ENCODE data around the gene POR. TPM values are rescaled to one million over a fixed set of nuclear protein-coding genes. Genes with fewer than 3 reads are reported as not detected.

POR gene
- polyA plus RNA-seq, 1 donor from 2014 or later: 61.2 TPM

DNA sequence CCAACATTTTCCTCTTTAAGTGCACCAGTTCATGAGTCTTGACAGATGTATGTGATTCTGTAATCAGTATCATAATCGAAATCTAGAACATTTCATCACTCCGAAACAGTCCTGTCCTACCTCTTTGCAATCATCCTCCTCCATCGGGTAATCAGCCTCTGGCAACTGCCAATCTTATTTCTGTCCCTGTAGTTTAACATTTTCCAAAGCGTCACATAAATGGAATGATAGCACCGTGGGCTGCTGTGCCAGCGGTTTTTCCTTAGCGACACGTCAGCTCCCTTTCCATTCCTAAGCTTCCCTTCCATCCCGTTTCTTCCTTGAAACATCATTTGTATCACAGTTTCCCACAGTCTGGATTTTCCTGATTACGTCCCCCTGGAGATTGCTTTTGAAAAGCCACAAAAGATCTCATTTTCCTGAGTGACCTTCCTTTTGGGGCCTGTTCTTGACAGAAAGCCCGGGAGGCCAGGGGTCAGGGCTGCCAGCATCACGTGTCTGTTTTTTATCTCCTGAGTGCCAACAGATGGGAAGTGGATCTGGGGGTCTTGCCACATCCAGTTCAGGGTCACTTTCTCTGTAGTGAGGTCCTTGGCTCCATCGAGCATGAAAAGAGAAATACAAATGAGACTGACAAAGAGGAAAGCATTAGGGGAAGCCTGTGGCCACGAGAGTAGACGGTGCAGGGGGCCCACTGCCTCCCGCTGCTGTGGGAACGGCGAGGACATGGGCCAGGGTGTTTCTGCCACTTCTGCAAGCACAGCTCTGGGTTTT is 47.8 kb downstream of the POR start:
- Histone ChIP-seq H3K27ac (ENCODE audit: low read length) (peak overlapping the region; percentile 79), H2AFZ (ENCODE audit: low read depth, low read length) (no peak overlapping the region)

DNA sequence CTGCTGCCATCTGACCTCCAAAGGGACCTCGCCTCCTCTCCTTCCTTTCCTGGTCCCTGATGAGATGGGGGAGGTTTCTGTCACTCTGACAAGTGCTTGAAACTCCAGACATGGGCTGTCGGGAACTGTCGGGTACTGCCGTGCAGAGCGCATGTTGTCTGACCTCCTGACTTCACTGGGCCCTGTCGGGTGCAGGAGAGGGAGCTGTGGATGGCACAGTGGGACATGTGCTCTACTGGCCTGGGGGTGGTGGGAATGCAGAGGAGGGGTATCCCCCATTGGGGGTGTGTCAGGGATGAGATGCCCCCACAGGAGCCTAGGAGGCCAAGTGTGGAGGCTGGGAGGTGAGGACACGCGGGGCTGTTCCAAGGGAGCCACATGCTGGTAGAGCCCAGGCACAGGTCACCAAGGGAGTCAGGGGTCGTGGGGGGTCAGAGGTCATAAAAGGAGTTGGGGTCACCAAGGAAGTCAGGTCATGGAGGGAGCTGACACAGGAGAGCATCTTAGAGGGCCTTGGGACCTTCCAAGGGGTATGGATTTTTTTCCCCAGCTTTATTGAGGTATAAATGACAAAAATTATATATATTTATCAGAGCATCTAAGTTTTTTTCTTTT is 48.5 kb downstream of the POR start:
- Histone ChIP-seq H3K9me3 (ENCODE audit: low read length) (no peaks in the 10 kb centered on the region), H3K4me2 (ENCODE audit: low read length) (no peak overlapping the region), H3K4me3 (ENCODE audit: low read length) (peak overlapping the region; percentile 40), H3K79me2 (replicated peaks; ENCODE audit: insufficient read depth, low read length) (no peaks in the 10 kb centered on the region), H3K27me3 (ENCODE audit: insufficient read depth, low read depth, low read length) (no peaks in the 10 kb centered on the region), H3F3A (ENCODE audit: insufficient read depth, low read length, poor library complexity, severe bottlenecking) (no peaks in the 10 kb centered on the region), H3K9me2 (ENCODE audit: insufficient read depth, low read length) (no peaks in the 10 kb centered on the region), H3K9ac (ENCODE audit: low read length) (peak overlapping the region; percentile 54), H4K20me1 (ENCODE audit: insufficient read depth) (no peaks in the 10 kb centered on the region), H3K36me3 (ENCODE audit: insufficient read depth, low read length) (no peaks in the 10 kb centered on the region), H2AFZ (ENCODE audit: low read depth, low read length) (no peak overlapping the region), H3K27ac (ENCODE audit: low read length) (peak overlapping the region; percentile 79)
- TF ChIP-seq EP300 (conservative IDR thresholded peaks at IDR 0.05; ENCODE audit: poor library complexity, severe bottlenecking) (no peak), RAD21 (conservative IDR thresholded peaks at IDR 0.05) (no peak), SMC3 (conservative IDR thresholded peaks at IDR 0.05; ENCODE audit: poor library complexity) (no peak), POLR2AphosphoS5 (IDR thresholded peaks at IDR 0.05) (no peak), EZH2 (IDR thresholded peaks at IDR 0.05; ENCODE audit: borderline replicate concordance, insufficient read depth, low read length, poor library complexity, severe bottlenecking) (no peak), MXI1 (conservative IDR thresholded peaks at IDR 0.05; ENCODE audit: poor library complexity, severe bottlenecking) (no peak), TAF1 (IDR thresholded peaks at IDR 0.05; ENCODE audit: low read depth) (no peak)
- TF ChIP-seq, protein P1, sequence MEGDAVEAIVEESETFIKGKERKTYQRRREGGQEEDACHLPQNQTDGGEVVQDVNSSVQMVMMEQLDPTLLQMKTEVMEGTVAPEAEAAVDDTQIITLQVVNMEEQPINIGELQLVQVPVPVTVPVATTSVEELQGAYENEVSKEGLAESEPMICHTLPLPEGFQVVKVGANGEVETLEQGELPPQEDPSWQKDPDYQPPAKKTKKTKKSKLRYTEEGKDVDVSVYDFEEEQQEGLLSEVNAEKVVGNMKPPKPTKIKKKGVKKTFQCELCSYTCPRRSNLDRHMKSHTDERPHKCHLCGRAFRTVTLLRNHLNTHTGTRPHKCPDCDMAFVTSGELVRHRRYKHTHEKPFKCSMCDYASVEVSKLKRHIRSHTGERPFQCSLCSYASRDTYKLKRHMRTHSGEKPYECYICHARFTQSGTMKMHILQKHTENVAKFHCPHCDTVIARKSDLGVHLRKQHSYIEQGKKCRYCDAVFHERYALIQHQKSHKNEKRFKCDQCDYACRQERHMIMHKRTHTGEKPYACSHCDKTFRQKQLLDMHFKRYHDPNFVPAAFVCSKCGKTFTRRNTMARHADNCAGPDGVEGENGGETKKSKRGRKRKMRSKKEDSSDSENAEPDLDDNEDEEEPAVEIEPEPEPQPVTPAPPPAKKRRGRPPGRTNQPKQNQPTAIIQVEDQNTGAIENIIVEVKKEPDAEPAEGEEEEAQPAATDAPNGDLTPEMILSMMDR (IDR thresholded peaks at IDR 0.05; ENCODE audit: poor library complexity, severe bottlenecking): no peak
- TF ChIP-seq, protein P2, sequence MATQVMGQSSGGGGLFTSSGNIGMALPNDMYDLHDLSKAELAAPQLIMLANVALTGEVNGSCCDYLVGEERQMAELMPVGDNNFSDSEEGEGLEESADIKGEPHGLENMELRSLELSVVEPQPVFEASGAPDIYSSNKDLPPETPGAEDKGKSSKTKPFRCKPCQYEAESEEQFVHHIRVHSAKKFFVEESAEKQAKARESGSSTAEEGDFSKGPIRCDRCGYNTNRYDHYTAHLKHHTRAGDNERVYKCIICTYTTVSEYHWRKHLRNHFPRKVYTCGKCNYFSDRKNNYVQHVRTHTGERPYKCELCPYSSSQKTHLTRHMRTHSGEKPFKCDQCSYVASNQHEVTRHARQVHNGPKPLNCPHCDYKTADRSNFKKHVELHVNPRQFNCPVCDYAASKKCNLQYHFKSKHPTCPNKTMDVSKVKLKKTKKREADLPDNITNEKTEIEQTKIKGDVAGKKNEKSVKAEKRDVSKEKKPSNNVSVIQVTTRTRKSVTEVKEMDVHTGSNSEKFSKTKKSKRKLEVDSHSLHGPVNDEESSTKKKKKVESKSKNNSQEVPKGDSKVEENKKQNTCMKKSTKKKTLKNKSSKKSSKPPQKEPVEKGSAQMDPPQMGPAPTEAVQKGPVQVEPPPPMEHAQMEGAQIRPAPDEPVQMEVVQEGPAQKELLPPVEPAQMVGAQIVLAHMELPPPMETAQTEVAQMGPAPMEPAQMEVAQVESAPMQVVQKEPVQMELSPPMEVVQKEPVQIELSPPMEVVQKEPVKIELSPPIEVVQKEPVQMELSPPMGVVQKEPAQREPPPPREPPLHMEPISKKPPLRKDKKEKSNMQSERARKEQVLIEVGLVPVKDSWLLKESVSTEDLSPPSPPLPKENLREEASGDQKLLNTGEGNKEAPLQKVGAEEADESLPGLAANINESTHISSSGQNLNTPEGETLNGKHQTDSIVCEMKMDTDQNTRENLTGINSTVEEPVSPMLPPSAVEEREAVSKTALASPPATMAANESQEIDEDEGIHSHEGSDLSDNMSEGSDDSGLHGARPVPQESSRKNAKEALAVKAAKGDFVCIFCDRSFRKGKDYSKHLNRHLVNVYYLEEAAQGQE (IDR thresholded peaks at IDR 0.05; ENCODE audit: borderline replicate concordance): no peak

More for the DNA sequence above, 47.8 kb downstream of the POR start:
- H3K9me3 ChIP-seq (ENCODE audit: low read length): no peaks in the 10 kb centered on the region
- H3K9me2 ChIP-seq (ENCODE audit: insufficient read depth, low read length): no peaks in the 10 kb centered on the region
- no peak overlapping the region for H3K4me2 ChIP-seq (ENCODE audit: low read length)
- H3K9ac ChIP-seq (ENCODE audit: low read length): peak overlapping the region; percentile 54
- no peaks in the 10 kb centered on the region for H3K36me3 ChIP-seq (ENCODE audit: insufficient read depth, low read length)
- TF ChIP-seq, protein P2 (IDR thresholded peaks at IDR 0.05; ENCODE audit: borderline replicate concordance): peak; percentile 100
- TF ChIP-seq, protein P1 (IDR thresholded peaks at IDR 0.05; ENCODE audit: poor library complexity, severe bottlenecking): no peak
- peak; percentile 74 for TF ChIP-seq POLR2AphosphoS5 (IDR thresholded peaks at IDR 0.05)
- TF ChIP-seq EP300 (conservative IDR thresholded peaks at IDR 0.05; ENCODE audit: poor library complexity, severe bottlenecking): peak; percentile 50
- peak overlapping the region; percentile 40 for H3K4me3 ChIP-seq (ENCODE audit: low read length)
- H3K79me2 ChIP-seq (replicated peaks; ENCODE audit: insufficient read depth, low read length): no peaks in the 10 kb centered on the region
- no peaks in the 10 kb centered on the region for H3K27me3 ChIP-seq (ENCODE audit: insufficient read depth, low read depth, low read length)
- H4K20me1 ChIP-seq (ENCODE audit: insufficient read depth): no peaks in the 10 kb centered on the region
- H3F3A ChIP-seq (ENCODE audit: insufficient read depth, low read length, poor library complexity, severe bottlenecking): no peaks in the 10 kb centered on the region

Measured in neural cell (in vitro differentiated cells).